HG03159 (cell line): ENCODE data around the gene RERG.

Experiments used
- ATAC-seq: cut with Tn5 transposase; IDR thresholded peaks from one replicate; pipeline ENCODE4 v1.9.1; 2021; ENCODE audit warnings: mild to moderate bottlenecking, moderate library complexity; ENCODE audit not compliant: unreplicated experiment

The RERG gene

DNA sequence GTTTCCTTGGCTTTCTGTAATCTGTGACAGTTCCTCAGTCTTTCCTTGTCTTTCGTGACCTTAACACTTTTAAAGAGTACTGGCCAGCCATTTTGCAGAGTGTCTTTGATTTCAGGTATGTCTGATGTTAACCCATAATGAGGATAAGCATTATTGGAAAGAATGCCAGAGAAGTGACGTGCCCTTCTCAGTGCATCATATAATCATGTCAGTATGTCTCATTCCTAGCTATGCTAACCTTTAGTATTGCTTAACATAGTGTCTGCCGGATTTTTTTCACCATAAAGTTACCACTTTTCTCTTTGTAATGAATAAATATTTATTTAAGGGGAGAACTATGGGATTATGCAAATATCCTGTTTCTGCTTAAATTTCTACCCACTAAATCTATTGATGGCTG lies 28.5 kb downstream of the RERG start:
- ATAC-seq, result no peak

DNA sequence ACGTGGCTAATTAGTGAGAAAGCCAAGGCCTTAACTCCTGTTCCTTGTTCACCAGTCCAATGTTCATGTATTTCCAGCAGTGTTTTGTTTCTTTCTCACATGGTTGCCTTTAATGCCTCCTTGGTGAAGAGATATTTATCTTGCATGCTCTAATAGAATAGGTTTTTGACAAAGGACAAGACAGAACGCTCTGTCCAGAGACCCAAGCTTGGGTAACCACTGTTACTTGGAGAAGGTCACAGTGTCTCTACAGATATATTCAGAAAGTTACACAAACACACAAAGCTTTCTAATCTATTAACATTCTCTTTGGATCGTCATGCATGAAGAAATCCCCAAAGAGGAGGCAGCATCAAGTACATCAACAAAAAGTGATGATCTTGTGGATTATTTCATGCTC lies 33.1 kb downstream of the RERG start:
- ATAC-seq, result no peak

DNA sequence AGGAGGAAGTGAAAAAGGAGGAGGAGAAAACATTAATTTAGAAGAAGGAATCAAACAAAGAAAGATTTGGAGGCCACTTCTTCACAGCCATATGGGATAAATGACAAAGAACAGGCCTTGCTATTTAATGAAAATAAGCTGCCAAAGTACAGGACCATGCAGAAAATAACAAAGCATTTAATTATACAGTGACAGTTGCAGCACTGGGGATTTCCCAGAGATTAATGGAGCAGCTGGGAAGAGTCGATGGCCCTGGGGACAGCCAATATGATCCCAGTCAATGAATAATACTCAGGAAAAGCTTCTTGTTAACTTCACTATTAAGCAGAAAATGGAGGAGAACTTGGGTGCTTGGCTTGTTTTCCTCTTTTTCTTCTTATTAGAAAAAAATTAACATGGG lies 34.6 kb downstream of the RERG start:
- no peak for ATAC-seq

DNA sequence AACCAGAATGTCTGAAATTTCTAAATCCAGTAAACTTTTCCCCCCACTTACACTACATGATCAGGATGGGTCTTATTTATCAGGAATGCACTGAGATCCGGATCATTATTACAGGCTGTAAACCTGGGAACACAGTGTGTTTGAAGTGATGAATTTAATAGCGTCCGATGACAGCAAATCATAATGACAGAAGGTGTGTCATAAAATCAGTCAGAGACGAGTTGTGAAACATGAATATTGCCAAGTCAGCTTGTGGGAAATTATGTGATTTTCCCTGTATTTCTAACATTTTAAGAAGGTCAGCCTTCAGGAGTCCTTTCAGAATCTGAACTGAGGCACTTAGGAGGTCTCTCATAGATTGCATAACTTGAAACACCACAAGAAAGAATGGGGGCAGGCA lies 36.7 kb downstream of the RERG start:
- ATAC-seq, result no peak

DNA sequence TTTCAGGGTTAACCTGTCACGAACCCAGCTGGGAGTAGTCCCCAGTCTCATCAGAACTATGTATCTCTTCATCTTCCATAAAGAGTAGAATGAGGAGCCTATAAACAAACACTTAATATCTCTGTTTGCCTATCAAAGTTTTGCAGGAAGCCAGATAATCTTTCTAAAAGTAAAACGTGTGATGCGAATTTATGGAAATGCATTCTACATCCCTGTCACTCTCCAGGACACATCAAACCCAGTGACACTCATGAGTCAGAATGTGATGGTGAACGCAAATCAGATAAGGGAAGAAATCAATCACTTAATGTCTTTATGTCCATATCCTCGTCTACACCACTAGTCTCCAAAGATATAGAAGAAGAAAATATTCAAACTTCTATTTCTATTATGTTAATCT lies 37.4 kb downstream of the RERG start:
- no peak for ATAC-seq

DNA sequence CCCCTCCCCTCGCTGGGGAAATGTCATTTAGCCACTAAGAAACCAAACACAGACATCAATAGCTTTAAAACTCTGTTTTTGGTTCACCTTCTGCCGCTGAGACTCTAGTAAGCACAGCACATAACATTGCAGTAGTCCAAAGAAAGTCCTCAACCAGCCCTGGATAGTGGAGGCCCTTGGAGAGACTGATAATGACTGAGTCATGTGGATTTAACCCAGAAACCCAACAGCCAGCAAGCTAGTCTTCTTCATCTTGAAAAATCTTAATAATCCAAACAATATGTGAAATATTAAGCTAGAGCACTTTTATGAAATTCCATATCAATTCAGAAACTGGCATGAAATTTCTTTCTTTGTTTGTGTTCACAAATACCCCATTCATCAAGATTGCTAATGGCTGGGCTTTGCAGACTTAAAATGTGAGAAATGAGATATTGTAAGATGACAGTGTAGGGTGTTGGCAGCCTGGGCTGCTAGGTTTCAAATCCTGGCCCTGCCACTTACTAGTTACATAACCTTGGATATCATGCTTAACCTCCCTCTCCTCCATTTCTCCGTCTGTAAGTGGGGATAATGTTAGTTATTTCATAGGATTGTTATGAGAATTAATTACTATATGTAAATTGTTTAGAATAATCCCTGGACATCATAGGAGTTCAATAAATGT lies 40.1 kb downstream of the RERG start:
- ATAC-seq, result no peak

DNA sequence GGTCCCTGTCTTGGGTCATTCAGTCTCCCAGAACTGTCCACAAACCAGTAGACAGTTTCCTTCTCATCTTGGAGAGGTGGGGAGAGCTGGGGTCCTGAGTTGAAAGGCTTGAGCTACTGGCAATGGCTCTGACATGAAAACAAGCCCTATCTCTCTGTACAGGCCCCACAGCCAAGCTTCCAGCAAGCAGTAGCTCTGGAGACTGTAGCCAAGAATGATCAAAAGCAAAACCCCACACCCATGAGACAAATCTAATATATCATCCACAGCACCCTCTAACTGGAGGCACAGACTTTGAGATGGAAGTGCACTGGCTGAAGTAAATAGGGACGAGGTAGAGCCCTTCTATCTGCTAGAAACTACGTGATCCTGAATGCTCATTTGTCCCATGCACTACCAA lies 40.9 kb downstream of the RERG start:
- ATAC-seq, result no peak

DNA sequence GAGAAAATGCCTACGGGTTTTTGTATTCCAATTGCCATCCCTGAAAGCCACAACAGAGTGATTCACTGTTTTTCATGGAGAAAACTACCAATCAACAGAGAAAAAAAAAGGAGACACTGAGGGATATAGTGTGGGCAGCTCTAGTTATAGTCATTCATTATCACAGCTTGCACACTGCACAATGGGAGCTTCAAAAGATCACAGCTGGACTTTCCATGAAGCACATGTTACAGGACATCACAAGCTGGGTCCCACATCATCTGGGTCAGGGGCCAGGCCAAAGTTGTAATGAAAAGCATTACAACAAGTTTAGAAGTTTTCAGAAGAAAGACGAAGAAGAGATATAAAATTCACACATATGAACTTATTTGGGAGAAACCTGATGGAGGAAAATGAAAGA lies 41.5 kb downstream of the RERG start:
- ATAC-seq, result no peak

DNA sequence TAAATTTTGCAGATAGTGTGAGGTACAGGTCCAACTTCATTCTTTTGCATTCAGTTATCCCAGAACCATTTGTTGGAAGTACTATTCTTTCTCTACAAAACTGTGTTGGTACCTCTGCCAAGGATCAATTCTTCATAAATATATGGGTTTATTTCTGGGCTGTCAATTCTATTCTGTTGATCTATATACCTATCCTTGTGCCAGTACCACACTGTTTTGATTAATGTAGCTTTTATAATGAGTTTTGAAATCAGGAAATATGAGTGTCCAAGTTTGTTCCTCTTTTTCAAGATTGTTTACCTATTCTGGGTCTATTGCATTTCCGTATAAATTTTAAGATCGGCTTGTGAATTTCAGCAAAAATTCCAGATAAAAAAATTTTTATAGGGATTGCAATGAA lies 48.1 kb downstream of the RERG start:
- no peak for ATAC-seq

DNA sequence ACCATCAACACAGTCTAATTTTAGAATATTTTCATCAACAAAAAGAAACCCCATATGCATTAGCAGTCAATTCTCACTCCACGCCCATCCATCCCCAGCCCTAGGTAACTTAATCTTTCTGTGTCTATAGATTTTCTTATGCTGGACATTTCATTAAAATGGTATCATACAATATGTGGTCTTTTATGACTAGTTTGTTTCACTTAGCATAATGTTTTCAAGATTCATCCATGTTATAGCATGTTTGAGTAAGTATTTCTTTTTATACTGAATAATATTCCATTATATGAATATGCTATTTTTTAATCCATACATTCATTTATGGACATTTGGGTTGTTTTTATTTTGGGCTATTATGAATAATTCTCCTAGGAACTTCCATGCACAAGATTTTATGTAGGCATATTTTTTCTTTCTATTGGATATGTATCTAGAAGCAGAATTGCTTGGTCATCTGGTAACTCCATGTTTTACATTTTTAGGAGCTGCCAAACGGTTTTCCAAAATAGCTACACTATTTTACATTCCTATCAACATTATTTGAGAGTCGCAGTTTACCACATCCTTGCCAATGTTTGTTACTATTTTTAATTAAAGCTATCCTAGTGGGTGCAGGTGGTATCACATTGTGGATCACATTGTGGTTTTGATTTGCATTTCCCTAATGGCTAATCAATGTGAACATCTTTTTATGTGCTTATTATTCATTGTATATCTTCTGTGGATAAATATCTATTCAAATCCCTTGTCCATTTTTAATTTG lies 49.0 kb downstream of the RERG start:
- ATAC-seq, result no peak

DNA sequence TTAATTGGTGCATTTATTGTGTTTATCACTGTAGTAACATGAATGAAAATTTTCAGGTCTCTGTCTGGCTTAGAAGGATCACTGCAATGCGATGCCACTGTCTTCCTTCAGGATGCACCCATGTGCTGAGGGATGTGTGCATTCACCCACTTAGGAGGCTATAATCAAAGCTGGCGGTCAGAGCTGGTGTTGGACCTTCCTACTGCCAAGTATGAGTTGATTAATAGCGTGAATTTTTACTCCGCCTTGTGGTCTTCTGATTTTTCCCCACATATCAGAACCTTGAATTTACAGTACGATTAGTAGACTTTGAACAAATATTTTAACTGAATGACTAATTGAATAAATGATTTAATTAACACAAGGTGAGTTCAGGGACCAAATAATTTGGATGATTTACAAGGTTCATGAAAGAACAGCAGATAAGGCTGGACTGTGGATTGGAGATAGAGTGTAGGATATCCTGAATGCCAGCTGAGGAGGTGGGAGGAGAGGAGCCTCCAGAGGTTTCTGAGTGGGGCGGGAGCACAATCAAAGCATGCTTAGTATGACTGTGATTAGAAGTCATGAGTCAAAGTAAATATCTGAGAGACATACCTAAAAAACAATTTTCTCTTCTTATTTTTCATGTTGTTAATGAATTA lies 50.1 kb downstream of the RERG start:
- no peak for ATAC-seq

DNA sequence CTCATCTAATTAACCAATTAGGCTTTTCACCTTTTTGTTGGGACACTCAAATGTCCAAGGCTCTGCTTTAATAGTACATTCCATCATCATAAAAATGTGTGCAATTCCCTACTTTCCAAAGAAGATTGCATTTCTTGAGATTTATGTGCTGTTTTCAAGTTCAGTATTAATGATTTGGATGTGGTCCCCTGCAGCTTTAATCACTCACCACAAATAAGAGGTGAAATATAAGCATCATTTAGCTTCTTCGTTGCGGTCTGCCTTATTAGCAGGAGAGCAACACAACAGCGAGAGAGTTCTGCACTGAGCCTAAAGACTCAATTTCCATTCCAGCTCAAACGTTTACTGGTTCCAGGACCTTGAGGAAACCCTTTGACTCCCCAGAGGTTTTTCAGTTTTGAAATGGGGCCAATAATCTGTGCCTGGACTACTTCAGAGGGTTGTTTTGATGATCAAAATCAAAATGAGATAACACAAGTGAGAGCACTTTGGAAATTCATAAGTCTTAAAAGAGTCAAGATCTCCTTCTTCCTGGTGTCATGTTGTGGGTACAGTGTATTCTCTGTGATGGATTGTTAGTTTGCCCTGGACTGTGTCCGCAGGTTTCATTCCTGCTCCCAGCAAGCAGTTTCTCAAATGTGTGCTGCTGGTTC lies 53.1 kb downstream of the RERG start:
- ATAC-seq, result no peak

DNA sequence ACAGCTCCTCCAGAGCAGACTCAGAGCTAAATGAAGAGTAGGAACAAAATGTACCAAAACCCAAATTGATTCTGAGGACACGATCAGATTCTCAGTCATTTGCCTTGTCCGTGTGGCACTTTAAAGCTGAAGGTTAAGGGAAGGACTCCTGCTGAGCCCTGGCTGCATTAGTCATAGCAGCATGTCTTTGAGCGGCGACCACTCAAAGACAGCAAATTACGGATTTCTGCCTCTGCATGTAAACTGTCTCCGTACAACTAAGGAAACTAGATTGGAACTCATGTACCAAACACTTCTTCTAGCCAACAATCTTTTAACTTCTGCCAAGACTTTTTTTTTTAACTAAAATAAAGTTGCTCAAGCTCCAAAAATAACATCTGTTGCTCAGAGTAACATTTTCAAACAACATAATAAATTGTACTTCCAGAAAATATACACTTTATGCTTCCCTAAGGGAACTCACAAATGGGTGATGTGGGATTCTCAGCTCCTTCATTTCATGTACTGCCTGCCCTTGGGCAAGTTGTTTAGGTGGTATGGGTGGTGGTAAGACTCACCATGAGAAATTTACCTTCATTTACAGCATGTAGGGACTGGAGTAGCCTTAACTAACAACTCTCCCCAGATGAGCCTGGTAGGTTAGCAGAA lies 56.1 kb downstream of the RERG start:
- no peak for ATAC-seq

DNA sequence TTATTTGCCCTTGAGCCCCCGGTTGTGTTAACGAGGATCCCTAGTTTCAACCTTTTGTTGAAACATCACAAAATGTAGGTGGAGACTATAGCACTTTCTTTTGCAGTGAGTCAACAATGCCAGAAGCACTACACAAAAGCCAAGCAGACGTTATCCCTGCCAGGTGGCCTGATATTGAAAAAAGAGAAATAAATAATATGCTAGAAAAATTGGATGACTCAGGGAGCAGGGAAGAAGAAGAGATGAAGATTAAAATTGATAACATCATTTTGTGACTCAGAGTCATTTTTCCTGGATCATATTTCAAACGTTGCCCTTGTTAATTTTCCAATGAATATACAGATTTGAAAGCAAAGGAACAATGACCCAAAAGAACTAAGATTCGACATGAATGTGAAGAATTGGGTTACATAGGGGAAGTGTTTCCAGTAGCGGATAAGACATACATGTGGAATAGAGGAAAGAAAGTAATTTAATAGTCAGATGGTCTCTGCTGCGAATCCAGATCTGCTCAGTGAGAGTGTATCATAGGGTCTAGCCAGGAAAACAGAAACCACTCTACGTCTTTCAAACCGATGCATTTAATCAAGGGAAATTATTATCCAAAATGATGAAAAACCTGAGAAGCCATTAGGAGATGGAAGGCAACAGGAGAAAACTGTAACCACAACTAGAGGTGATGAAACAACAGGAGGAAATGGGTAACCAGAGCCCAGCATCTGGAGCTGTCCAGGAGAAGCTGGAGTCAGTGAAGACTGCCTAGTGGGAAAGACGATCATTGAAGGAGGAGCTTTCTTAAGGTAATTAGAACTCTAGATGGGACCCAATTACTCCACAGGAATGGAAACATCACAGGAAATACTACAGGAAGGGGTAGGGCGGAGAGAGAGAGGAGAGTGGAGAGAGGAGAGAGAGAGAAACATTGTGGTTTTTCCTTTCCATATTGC lies 57.9 kb downstream of the RERG start:
- ATAC-seq, result no peak

DNA sequence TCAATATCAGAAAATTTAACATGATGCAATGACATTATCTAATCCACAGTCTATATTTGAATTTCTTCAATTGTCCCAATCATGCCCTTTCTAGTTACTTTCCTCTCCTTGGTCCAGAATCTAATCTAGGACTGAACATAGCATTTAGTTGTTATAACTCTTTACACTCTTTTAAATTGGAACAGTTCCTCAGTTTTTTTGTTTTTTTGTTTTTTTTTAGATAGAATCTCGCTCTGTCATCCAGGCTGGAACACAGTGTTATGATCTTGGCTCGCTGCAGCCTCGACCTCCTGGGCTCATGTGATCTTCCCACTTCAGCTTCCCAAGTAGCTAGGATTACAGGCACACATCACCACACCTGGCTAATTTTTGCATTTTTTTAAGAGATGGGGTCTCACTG lies 63.1 kb downstream of the RERG start:
- ATAC-seq, result no peak

DNA sequence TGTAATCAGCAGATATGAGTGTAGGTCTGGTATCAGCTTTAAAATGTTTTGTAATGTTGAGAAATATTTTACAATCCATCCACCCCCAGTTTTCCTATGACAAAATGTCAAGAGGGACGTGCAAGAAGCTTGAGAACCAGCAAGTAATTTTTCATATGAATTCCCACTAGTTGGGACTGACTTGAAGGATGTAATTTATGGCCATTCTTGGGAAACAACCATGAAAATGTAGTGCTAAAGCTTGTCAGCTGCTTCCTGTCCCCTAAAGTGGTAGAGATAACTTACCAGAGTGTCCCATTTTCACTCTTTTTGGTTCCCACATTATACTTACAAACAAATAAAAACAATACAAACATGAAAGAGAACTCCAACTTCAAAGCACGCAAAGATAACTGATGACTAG lies 63.9 kb downstream of the RERG start:
- ATAC-seq, result no peak

DNA sequence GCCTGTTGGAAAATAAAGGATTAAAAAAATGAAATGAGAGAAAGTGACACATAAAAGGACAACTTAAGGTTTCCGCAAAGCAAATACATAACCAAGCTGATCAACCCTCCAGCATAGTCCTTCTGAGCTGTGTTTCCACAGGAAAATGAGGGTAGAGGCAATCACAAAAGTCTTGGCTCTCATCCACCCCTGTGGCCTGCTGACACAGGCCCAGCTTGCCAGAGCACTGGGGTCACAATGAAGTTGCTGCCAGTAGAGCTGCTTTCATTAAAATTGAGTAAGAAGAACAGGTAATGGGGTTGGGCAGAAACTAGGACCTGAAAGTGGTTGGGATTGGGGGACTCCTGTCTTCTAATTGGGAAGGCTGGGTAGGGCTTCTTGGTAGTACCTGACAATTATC lies 65.9 kb downstream of the RERG start:
- ATAC-seq, result no peak

DNA sequence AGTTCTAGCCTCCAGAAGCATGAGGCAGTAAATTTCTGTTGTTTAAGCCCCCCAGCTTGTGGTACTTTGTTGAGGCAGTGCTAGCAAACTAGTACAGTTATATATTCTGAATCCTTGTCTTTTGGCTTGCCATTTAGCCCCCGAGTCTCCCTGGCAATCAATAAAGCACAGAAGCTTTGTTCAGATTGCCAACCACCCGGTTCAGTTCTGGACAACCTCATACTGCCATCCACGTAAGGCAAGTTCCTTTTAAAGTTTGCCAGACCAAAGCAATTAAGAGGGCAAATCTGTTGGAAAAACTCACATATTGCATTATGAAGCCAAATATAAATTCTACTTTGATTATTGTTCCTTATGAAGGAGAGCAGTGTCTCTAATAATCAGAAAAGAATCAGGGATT lies 67.1 kb downstream of the RERG start:
- ATAC-seq, result no peak

DNA sequence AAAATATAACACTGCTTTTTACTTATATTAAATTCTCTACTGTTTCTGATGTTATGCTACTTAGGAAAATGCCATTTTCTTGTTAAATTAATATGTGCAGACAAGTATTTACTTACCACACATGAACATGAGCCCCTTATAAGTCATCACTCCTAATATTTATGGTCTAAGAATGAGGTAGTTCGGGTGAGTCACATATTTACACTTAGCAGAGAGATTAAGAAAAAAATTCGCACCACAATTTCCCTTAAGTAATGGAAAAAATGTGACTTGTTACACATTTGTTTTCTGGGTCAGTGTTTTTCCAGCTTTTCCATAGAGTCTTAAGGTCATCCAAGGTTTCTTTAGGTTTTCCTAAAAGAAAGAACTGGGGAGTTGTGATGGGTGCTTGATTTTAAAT lies 68.3 kb downstream of the RERG start:
- no peak for ATAC-seq

DNA sequence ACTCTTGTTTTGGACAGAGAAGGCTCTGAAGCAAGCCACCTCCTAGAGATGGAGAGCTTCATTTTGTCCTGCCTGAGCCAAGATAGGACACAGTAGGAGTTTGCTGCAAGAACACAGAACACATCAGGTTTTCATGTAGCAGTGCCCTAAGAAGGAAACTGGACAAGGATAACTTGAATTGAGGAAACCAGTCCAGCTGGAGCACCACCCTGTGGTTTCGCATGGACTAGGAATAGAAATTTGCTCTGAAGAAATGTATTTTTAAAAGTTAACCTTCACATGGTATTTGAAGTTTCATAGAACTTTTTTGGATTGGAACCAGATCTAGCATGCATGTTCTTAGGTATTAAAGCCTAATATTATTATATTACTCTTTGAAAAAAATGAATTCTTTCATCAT lies 68.8 kb downstream of the RERG start:
- ATAC-seq, result no peak
